HG02623 (cell line): ENCODE measurements around the gene CASK.

Source experiments
- ATAC-seq: cut with Tn5 transposase; IDR thresholded peaks from one replicate; pipeline ENCODE4 v1.9.1; 2021; ENCODE audit warnings: moderate library complexity; ENCODE audit not compliant: unreplicated experiment

Gene CASK

DNA sequence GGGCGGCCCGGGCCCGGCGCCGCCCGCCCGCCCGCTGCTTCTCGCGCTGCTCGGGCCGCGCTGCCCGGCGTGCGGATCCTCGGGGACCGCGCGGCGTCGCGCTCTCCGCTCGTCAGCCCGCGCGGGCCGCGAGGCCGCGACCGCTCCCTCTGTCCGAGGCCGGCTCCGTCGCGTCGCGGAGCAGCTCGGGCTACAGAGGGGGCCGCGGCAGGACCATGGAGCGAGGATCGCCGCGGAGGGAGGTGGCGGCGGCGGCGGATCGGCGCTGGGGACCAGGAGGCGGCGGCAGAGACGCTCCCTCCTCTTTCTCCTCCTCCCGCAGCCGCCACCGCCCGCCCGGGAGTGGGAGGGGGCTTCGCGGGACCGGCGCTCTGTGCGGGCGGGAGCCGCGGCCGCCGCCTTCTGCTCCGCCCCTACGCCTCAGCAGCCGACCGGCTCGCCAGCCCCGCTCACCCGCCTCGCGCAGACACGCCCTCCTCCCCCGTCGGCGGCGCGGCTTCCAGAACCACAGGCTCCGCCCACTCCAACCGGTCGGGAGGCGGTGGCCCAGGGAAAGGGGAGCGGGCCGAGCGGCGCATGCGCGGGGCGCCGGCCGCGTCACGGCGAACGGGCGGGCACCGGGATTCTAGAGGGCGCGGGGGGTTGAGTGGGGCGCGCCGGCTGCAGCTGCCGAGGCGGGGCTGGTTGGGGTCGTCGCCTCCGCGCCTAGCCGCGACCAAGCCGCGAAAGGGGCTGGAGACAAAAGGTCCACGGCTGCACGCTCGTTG is at the start of gene CASK:
Gene CASK, minus strand, starts transcription at position 344 of the 767 bp plus-strand sequence. CDS start 566 bp downstream, outside the sequence.
- ATAC-seq, result peak; percentile 80

DNA sequence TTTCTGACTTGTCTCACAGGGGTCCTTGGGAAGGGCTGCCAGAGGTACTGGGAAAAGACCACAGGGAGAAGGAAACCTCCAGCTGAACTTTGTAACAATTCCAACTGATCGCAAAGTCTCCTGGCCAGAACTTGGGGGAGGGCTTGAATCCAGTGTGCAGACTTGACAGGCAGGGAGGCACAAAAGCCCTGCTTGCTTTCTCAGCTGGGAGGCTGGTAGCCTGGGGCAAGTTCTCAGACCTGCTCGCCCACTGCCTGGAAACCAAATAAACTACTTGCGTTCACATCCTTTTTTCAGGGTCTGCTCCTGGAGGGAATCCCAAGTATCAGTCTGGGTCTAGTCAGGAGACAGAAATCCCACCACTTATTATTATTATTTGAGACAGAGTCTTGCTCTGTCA is 48.0 kb upstream of the CASK start:
- ATAC-seq, result no peak

- no peak for ATAC-seq
Observed at GRCh38 chrX:41970419-41970818, 47.1 kb upstream of the CASK start.

- ATAC-seq, result no peak
Observed at GRCh38 chrX:41963348-41963747, 40.0 kb upstream of the CASK start.

- no peak for ATAC-seq
Observed at GRCh38 chrX:41960142-41960541, 36.8 kb upstream of the CASK start.

GRCh38 chrX:41958861-41959260 is 35.5 kb upstream of the CASK start:
- no peak for ATAC-seq

GRCh38 chrX:41956027-41956426 is 32.7 kb upstream of the CASK start:
- ATAC-seq, result no peak

- no peak for ATAC-seq
Observed at GRCh38 chrX:41952102-41952501, 28.7 kb upstream of the CASK start.

- no peak for ATAC-seq
Observed at GRCh38 chrX:41946989-41947612, 23.7 kb upstream of the CASK start.

DNA sequence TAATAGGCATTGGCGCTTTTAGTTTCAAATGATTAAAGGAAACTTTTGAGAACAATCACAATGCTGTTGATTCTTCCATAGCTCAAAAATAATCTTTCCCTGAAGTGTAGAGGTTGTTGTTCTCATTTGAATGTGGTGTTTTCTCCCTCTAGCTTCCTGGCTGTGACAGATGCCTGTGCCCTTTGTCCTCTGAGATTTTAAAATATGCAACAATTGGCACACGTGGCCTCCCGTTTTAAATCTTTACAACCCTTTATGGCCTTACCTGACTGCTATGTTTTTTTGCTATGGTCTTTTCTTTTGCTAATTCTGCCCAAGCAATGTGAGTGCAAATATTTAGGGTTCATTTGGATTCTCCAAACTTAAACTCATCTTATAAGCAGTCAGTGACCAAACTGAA is 22.9 kb upstream of the CASK start:
- ATAC-seq, result no peak

DNA sequence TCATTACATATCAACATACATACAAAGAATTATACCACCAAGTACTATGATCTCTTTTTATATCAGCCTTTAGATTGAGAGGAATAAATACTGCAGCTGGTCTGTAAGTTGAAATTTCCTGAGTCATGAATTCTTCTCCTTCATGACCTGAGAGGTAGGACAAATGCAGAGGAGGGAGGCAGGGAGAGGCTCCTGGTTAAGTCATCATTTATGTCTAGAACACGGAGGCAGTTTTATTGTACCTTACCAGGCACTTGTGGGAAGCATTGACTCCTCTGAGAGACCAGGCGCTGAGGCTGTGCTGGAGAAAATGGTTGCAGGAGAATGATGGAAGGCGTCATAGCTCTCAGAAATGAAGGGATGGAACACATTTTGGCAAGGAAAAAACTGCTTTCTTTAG is 12.5 kb upstream of the CASK start:
- no peak for ATAC-seq

- ATAC-seq, result no peak
Observed at GRCh38 chrX:41933546-41933945, 10.2 kb upstream of the CASK start.

DNA sequence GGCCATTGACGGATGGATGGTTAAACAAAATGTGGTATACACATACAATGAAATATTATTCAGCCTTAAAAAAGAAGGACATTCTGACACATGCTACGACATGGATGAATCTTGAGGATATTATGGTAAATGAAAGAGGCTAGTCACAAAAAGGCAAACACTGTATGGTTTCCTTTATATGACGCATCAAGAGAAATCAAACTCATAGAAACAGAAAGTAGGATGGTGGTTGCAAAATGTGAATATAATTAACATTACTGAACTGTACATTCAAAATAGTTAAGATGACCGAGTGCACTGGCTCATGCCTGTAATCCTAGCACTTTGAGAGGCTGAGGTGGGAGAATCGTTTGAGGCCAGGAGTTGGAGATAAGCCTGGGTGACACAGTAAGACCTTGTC is 9.5 kb upstream of the CASK start:
- no peak for ATAC-seq

DNA sequence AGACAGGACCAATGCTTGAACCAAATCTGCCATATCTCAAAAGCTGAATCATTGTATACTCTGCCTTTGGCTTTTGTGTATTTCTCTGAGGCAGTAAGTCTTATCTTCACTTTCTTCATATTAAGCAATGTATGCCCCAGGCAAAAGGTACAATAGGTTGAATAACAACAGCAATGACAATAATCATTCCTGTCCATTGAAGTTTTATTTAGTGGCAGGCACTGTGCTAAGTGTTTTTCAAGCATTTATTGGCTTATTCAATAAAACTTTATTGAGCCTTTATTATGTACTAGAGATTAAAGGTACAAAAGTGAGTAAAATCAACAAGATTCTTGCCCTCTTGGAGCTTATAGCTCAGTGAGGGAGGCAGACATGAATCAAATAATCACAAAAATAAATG is 8.2 kb upstream of the CASK start:
- no peak for ATAC-seq

DNA sequence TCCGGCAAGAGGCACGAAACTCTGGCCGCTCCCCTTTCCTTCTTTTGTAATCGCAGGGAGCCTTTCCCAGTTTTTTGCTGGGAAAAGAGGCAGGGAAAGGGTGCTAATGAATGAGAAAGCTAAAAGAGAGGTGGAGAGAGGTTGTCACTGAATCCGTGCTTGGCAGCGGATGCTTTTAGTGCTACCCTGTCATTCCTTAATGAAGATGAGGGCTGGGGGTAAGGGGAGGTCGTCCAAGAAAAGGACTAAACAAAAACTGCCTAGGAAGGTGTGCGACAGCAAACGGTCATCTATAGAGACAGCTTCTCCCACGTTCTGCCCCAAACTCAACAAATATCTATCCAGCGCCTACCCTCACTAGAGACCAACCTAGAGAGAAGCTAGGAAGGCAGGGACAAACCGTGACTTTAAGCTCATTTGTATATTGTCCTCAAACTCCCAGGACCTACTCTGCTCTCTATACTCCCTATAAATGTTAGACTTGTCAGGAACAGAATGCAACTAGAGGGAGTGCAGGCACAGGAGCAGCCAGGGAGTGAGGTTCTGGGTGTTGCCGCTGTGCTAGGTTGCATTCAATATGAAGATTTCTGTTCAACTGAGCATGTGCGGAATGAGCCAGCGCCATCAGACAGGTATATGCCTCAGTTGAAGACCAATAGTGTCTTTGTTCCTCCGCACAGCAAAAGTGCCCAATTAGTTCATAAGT is 777 bp upstream of the CASK start:
- no peak for ATAC-seq

DNA sequence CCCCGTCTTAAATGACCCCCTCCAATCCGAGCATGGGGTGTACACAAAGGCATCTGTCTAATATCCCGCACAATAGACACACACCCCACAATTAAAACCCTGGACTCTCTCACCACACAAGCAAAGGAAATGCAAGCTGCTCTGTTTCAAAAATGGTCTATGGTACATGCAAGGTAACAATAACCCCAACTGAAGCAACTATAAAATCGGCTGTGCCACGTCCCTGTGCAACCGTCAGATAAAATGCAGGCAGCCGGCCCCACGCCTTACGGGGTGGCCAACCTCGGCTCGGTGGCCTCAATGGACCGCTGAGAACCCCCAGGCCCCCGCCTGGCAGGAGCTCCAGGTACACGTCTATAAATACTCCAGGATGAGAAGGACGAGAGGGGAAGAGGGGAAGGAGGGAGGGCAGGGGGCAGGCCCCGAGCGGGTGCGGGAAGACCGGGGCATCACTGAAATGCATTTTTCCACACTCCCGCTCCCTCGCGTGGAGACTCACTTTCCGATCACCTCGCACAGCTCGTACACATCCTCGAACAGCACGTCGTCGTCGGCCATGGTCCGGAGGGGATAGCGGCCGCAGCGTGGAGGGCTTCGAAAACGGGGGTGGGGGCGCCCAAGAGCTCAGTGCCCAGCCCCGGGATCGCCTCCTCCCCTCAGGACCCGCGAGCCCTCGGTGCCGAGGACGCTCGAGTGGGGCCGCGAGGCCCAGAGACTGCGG is 763 bp downstream of the CASK start:
- peak; percentile 16 for ATAC-seq

GRCh38 chrX:41921492-41922430 is 1.6 kb downstream of the CASK start:
- ATAC-seq, result no peak

DNA sequence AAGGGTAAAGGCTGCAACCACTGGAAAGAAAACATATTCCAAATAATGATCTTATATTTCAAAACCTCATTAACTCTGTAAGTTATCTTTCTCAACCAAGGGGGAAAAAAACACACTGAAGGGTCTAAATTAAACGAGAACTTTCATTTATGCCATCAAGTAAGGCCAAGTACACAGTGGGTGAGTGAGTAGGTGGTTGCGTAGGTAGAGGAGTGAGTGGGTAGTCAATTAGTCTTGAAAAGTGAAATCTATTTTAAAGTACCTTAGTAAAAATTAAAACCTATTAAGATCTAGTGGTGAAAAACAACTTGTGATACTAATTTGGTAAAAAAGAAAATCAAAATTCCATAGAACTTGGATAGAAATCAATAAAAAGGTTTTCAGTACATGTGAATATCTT is 3.5 kb downstream of the CASK start:
- no peak for ATAC-seq

DNA sequence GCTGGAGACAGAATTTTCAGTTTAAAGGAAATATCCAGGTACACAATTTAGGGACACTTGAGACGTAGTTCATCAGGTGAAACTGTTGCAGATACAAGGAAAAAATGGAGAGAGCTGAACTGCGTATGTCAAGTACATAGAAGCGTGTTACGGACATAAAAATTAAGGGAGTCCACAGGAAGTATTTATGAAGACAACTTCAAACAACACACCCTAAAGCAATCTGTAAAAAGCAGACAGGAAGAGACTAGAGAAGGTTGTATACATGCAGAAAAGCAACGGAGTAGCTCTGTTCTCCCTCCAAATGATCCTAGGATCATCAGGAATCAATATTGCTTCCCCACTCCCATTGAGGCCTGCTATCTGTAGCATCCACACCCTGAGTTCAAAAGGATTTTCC is 5.8 kb downstream of the CASK start:
- ATAC-seq, result no peak

- no peak for ATAC-seq
Observed at GRCh38 chrX:41913476-41913875, 9.9 kb downstream of the CASK start.
